ENCODE data around the gene SAMD13.
A peak's percentile ranks its signal among the peaks of the same experiment; 100 is the strongest.

The SAMD13 gene

GRCh38 chr1:84377480-84378095 lies 76.1 kb downstream of the SAMD13 start:
- Histone ChIP-seq H3K4me1 (ENCODE audit: control insufficient read depth, insufficient read depth, low read length) (peaks cover 51% of the 10 kb centered on the region), H3K9me3 (replicated peaks; ENCODE audit: low read length) (no peaks in the 10 kb centered on the region), H3K4me3 (ENCODE audit: low read length) (no peak overlapping the region), H3K9ac (ENCODE audit: low read depth, low read length) (no peak overlapping the region), H3K27me3 (ENCODE audit: control insufficient read depth, insufficient read depth, low read length) (no peaks in the 10 kb centered on the region), H3K4me2 (ENCODE audit: low read length) (no peak overlapping the region), H3K36me3 (ENCODE audit: insufficient read depth, low read length) (no peaks in the 10 kb centered on the region)

GRCh38 chr1:84379138-84379916 lies 77.8 kb downstream of the SAMD13 start:
- Histone ChIP-seq H3K4me1 (ENCODE audit: control insufficient read depth, insufficient read depth, low read length) (peaks cover 51% of the 10 kb centered on the region), H3K36me3 (ENCODE audit: insufficient read depth, low read length) (no peaks in the 10 kb centered on the region), H3K9ac (ENCODE audit: low read depth, low read length) (no peak overlapping the region), H3K4me2 (ENCODE audit: low read length) (peak overlapping the region; percentile 57), H3K9me3 (replicated peaks; ENCODE audit: low read length) (no peaks in the 10 kb centered on the region), H3K4me3 (ENCODE audit: low read length) (no peak overlapping the region), H3K27me3 (ENCODE audit: control insufficient read depth, insufficient read depth, low read length) (no peaks in the 10 kb centered on the region)

GRCh38 chr1:84379917-84380180 lies 78.3 kb downstream of the SAMD13 start:
- Histone ChIP-seq H3K4me3 (ENCODE audit: low read length) (no peak overlapping the region), H3K36me3 (ENCODE audit: insufficient read depth, low read length) (no peaks in the 10 kb centered on the region), H3K4me1 (ENCODE audit: control insufficient read depth, insufficient read depth, low read length) (peaks cover 50% of the 10 kb centered on the region), H3K27me3 (ENCODE audit: control insufficient read depth, insufficient read depth, low read length) (no peaks in the 10 kb centered on the region), H3K9me3 (replicated peaks; ENCODE audit: low read length) (no peaks in the 10 kb centered on the region), H3K9ac (ENCODE audit: low read depth, low read length) (no peak overlapping the region), H3K4me2 (ENCODE audit: low read length) (no peak overlapping the region)

GRCh38 chr1:84382127-84382526 lies 80.6 kb downstream of the SAMD13 start:
- Histone ChIP-seq H3K4me2 (ENCODE audit: low read length) (no peak overlapping the region), H3K27me3 (ENCODE audit: control insufficient read depth, insufficient read depth, low read length) (no peaks in the 10 kb centered on the region), H3K4me1 (ENCODE audit: control insufficient read depth, insufficient read depth, low read length) (peaks cover 28% of the 10 kb centered on the region), H3K9me3 (replicated peaks; ENCODE audit: low read length) (no peaks in the 10 kb centered on the region), H3K9ac (ENCODE audit: low read depth, low read length) (no peak overlapping the region), H3K4me3 (ENCODE audit: low read length) (no peak overlapping the region), H3K36me3 (ENCODE audit: insufficient read depth, low read length) (no peaks in the 10 kb centered on the region)

GRCh38 chr1:84385347-84385746 lies 83.8 kb downstream of the SAMD13 start:
- Histone ChIP-seq H3K4me2 (ENCODE audit: low read length) (no peak overlapping the region), H3K4me3 (ENCODE audit: low read length) (no peak overlapping the region), H3K4me1 (ENCODE audit: control insufficient read depth, insufficient read depth, low read length) (no peaks in the 10 kb centered on the region), H3K36me3 (ENCODE audit: insufficient read depth, low read length) (no peaks in the 10 kb centered on the region), H3K9ac (ENCODE audit: low read depth, low read length) (no peak overlapping the region), H3K9me3 (replicated peaks; ENCODE audit: low read length) (no peaks in the 10 kb centered on the region), H3K27me3 (ENCODE audit: control insufficient read depth, insufficient read depth, low read length) (no peaks in the 10 kb centered on the region)

GRCh38 chr1:84386716-84387479 lies 85.4 kb downstream of the SAMD13 start:
- H3K9me3 ChIP-seq (replicated peaks; ENCODE audit: low read length) = no peaks in the 10 kb centered on the region
- no peak overlapping the region for H3K4me2 ChIP-seq (ENCODE audit: low read length)
- H3K4me3 ChIP-seq (ENCODE audit: low read length) = no peak overlapping the region
- no peaks in the 10 kb centered on the region for H3K4me1 ChIP-seq (ENCODE audit: control insufficient read depth, insufficient read depth, low read length)
- no peaks in the 10 kb centered on the region for H3K36me3 ChIP-seq (ENCODE audit: insufficient read depth, low read length)
- H3K9ac ChIP-seq (ENCODE audit: low read depth, low read length) = no peak overlapping the region
- H3K27me3 ChIP-seq (ENCODE audit: control insufficient read depth, insufficient read depth, low read length) = no peaks in the 10 kb centered on the region

- no peaks in the 10 kb centered on the region for H3K36me3 ChIP-seq (ENCODE audit: insufficient read depth, low read length)
- H3K4me1 ChIP-seq (ENCODE audit: control insufficient read depth, insufficient read depth, low read length) = no peaks in the 10 kb centered on the region
- H3K4me2 ChIP-seq (ENCODE audit: low read length) = no peak overlapping the region
- no peaks in the 10 kb centered on the region for H3K9me3 ChIP-seq (replicated peaks; ENCODE audit: low read length)
- no peak overlapping the region for H3K4me3 ChIP-seq (ENCODE audit: low read length)
- H3K27me3 ChIP-seq (ENCODE audit: control insufficient read depth, insufficient read depth, low read length) = no peaks in the 10 kb centered on the region
- H3K9ac ChIP-seq (ENCODE audit: low read depth, low read length) = no peak overlapping the region
Observed at GRCh38 chr1:84387480-84388163, 86.1 kb downstream of the SAMD13 start.

- H3K9me3 ChIP-seq (replicated peaks; ENCODE audit: low read length) = no peaks in the 10 kb centered on the region
- no peak overlapping the region for H3K9ac ChIP-seq (ENCODE audit: low read depth, low read length)
- H3K27me3 ChIP-seq (ENCODE audit: control insufficient read depth, insufficient read depth, low read length) = no peaks in the 10 kb centered on the region
Observed at GRCh38 chr1:84390226-84390625, 88.7 kb downstream of the SAMD13 start.

GRCh38 chr1:84398175-84399155 lies 97.0 kb downstream of the SAMD13 start, which contains the start of gene DNASE2B:
Gene DNASE2B (plus strand): TSS chr1:84398484. CDS start chr1:84398565, 81 bp downstream.
- Histone ChIP-seq H3K4me3 (ENCODE audit: low read length) (no peak within 1 kb of the TSS), H3K9ac (ENCODE audit: low read depth, low read length) (no peak within 1 kb of the TSS), H3K9me3 (replicated peaks; ENCODE audit: low read length) (no peaks in the 10 kb centered on the region), H3K27me3 (ENCODE audit: control insufficient read depth, insufficient read depth, low read length) (no peaks in the 10 kb centered on the region), H3K36me3 (ENCODE audit: insufficient read depth, low read length) (no peaks in the 10 kb centered on the region), H3K4me2 (ENCODE audit: low read length) (no peak within 1 kb of the TSS), H3K4me1 (ENCODE audit: control insufficient read depth, insufficient read depth, low read length) (no peaks in the 10 kb centered on the region)

More at GRCh38 chr1:84390226-84390625, 88.7 kb downstream of the SAMD13 start:
- H3K4me3 ChIP-seq (ENCODE audit: low read length) = no peak overlapping the region
- H3K4me2 ChIP-seq (ENCODE audit: low read length) = no peak overlapping the region
- no peaks in the 10 kb centered on the region for H3K4me1 ChIP-seq (ENCODE audit: control insufficient read depth, insufficient read depth, low read length)
- no peaks in the 10 kb centered on the region for H3K36me3 ChIP-seq (ENCODE audit: insufficient read depth, low read length)
